GM06990 (cell line): ENCODE data around the gene ADAMTSL1.

ENCODE experiments used
- DNase-seq: peaks from one replicate; pipeline ENCODE4 v3.0.0-alpha.2; 2011; ENCODE audit not compliant: insufficient read length; ENCODE audit errors: extremely low read depth
- H3K27me3 ChIP-seq: replicated peaks from 2 replicates; pipeline ENCODE4 v1.6.0; 2011; ENCODE audit warnings: low read length; ENCODE audit not compliant: control insufficient read depth, insufficient read depth
- H3K36me3 ChIP-seq: 2 replicates; pipeline ENCODE4 v1.5.1; 2011; ENCODE audit warnings: low read length; ENCODE audit not compliant: control insufficient read depth, insufficient read depth
- H3K4me3 ChIP-seq: replicated peaks from 2 replicates; pipeline ENCODE4 v1.5.1; 2011; ENCODE audit warnings: low read depth, mild to moderate bottlenecking, control low read depth, low read length
- CTCF ChIP-seq: IDR thresholded peaks from 2 replicates; pipeline ENCODE4 v1.5.1; 2011; ENCODE audit warnings: low read length, control low read depth, mild to moderate bottlenecking, inconsistent platforms; ENCODE audit not compliant: insufficient read depth, poor library complexity, severe bottlenecking

The ADAMTSL1 gene

DNA sequence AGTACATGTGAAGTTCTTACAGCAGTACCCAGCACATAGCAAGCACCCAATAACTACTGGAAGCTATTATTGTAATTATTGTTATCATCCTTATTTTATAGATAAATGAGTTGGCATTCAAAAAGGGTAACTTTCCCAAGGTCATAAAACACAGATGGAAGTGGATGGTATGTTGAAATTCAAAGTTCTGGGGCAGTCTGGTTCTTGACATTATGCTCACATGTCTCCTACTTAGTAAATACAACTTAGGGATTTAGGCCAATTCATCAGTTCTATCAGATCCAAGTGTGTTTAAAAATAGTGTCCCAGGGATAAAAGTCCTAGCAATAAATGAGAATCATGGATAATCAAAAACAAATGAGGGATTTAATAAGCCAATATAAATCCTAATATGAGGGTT is 265.2 kb downstream of the ADAMTSL1 start:
- no peaks in the 10 kb centered on the region for H3K36me3 ChIP-seq
- no peak for TF ChIP-seq CTCF
- H3K27me3 ChIP-seq: 0 out of 2 replicates have a peak, but pooled peaks cover 1% of the 10 kb centered on the region
- H3K4me3 ChIP-seq: no peak overlapping the region
- DNase-seq: no peak

GRCh38 chr9:18739641-18740318 is 265.8 kb downstream of the ADAMTSL1 start:
- DNase-seq: no peak
- Histone ChIP-seq H3K27me3 (0 out of 2 replicates have a peak, but pooled peaks cover 1% of the 10 kb centered on the region), H3K4me3 (no peak overlapping the region), H3K36me3 (no peaks in the 10 kb centered on the region)
- TF ChIP-seq CTCF: no peak

DNA sequence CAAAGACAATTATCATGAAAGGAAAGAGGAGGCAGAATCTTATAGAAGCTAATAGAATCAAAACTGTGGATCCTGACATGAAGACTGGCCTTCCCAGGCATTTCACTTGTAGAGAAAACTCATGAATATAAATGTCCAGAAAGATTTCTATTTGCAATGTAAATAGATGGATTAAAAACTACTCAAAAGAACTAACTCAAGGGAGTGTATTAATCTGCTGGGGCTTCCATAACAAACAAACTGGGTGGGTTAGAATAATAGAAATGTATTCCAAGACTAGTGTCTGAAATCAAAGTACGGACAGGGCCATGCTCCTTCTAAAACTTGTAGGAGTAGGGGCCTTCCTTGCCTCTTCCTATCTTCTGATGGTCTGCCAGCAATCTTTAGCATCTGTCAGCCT is 267.4 kb downstream of the ADAMTSL1 start:
- Histone ChIP-seq H3K27me3 (0 out of 2 replicates have a peak, but pooled peaks cover 1% of the 10 kb centered on the region), H3K4me3 (no peak overlapping the region), H3K36me3 (no peaks in the 10 kb centered on the region)
- TF ChIP-seq CTCF: no peak
- no peak for DNase-seq

DNA sequence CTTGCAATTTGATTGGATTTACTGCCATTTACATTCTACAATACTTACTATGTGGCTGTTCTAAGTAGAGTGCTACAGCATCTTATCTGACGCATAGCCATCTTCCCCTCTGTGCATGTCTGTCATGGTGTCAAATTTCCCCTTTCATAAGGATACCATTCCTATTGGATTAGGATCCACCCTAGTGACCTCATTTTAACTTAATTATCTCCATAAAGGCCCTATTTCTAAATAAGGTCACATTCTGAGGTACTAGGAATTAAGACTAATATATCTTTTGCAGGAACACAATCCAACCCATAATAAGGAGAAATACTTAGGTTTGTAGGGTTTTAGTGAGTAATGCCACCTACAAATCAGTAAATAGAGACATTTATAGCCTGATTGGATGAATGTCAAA is 268.0 kb downstream of the ADAMTSL1 start:
- no peak for DNase-seq
- TF ChIP-seq CTCF: no peak
- H3K4me3 ChIP-seq: no peak overlapping the region
- 0 out of 2 replicates have a peak, but pooled peaks cover 1% of the 10 kb centered on the region for H3K27me3 ChIP-seq
- no peaks in the 10 kb centered on the region for H3K36me3 ChIP-seq

- Histone ChIP-seq H3K27me3 (0 out of 2 replicates have a peak, but pooled peaks cover 1% of the 10 kb centered on the region), H3K4me3 (no peak overlapping the region), H3K36me3 (no peaks in the 10 kb centered on the region)
- DNase-seq: no peak
- TF ChIP-seq CTCF: no peak
Observed at GRCh38 chr9:18743421-18743820, 269.5 kb downstream of the ADAMTSL1 start.

- DNase-seq: no peak
- Histone ChIP-seq H3K4me3 (no peak overlapping the region), H3K27me3 (0 out of 2 replicates have a peak, but pooled peaks cover 1% of the 10 kb centered on the region), H3K36me3 (no peaks in the 10 kb centered on the region)
- TF ChIP-seq CTCF: no peak
Observed at GRCh38 chr9:18743971-18744370, 270.0 kb downstream of the ADAMTSL1 start.
